Measurements from ENCODE around the gene CCDC9B.
A peak's percentile ranks its signal among the peaks of the same experiment; 100 is the strongest.

Gene CCDC9B

GRCh38 chr15:40372981-40373380 lies 32.2 kb upstream of the CCDC9B start:
- no peak overlapping the region for H3K27ac ChIP-seq (ENCODE audit: low read length)
- no peaks in the 10 kb centered on the region for H3K36me3 ChIP-seq (ENCODE audit: insufficient read depth, low read depth, low read length)
- no peaks in the 10 kb centered on the region for H3K9me3 ChIP-seq (ENCODE audit: insufficient read depth, low read depth, low read length)
- peaks cover 37% of the 10 kb centered on the region for H3K27me3 ChIP-seq (ENCODE audit: insufficient read depth, low read length)
- H3K4me3 ChIP-seq (ENCODE audit: low read length) = no peak overlapping the region
- no peak overlapping the region for H3K9ac ChIP-seq (ENCODE audit: low read depth, low read length)
- peaks cover 9% of the 10 kb centered on the region; the same call in 1 of the 2 replicates for H3K4me1 ChIP-seq (ENCODE audit: insufficient read depth, low read length)

GRCh38 chr15:40369971-40370370 lies 29.2 kb upstream of the CCDC9B start:
- Histone ChIP-seq H3K4me3 (ENCODE audit: low read length) (no peak overlapping the region), H3K36me3 (ENCODE audit: insufficient read depth, low read depth, low read length) (no peaks in the 10 kb centered on the region), H3K4me1 (ENCODE audit: insufficient read depth, low read length) (peaks cover 12% of the 10 kb centered on the region), H3K9ac (ENCODE audit: low read depth, low read length) (no peak overlapping the region), H3K27ac (ENCODE audit: low read length) (no peak overlapping the region), H3K9me3 (ENCODE audit: insufficient read depth, low read depth, low read length) (no peaks in the 10 kb centered on the region), H3K27me3 (ENCODE audit: insufficient read depth, low read length) (peaks cover 64% of the 10 kb centered on the region)

- Histone ChIP-seq H3K27ac (ENCODE audit: low read length) (no peak overlapping the region), H3K4me3 (ENCODE audit: low read length) (no peak overlapping the region), H3K4me1 (ENCODE audit: insufficient read depth, low read length) (peaks cover 12% of the 10 kb centered on the region), H3K36me3 (ENCODE audit: insufficient read depth, low read depth, low read length) (no peaks in the 10 kb centered on the region), H3K27me3 (ENCODE audit: insufficient read depth, low read length) (peaks cover 64% of the 10 kb centered on the region), H3K9me3 (ENCODE audit: insufficient read depth, low read depth, low read length) (no peaks in the 10 kb centered on the region), H3K9ac (ENCODE audit: low read depth, low read length) (no peak overlapping the region)
These were observed 28.7 kb upstream of the CCDC9B start for GRCh38 chr15:40369474-40369869.

GRCh38 chr15:40368719-40369473 lies 28.2 kb upstream of the CCDC9B start:
- no peaks in the 10 kb centered on the region for H3K9me3 ChIP-seq (ENCODE audit: insufficient read depth, low read depth, low read length)
- no peak overlapping the region for H3K4me3 ChIP-seq (ENCODE audit: low read length)
- peaks cover 12% of the 10 kb centered on the region for H3K4me1 ChIP-seq (ENCODE audit: insufficient read depth, low read length)
- no peak overlapping the region for H3K27ac ChIP-seq (ENCODE audit: low read length)
- H3K36me3 ChIP-seq (ENCODE audit: insufficient read depth, low read depth, low read length) = no peaks in the 10 kb centered on the region
- peaks cover 64% of the 10 kb centered on the region for H3K27me3 ChIP-seq (ENCODE audit: insufficient read depth, low read length)
- no peak overlapping the region for H3K9ac ChIP-seq (ENCODE audit: low read depth, low read length)

GRCh38 chr15:40367686-40368611 lies 27.2 kb upstream of the CCDC9B start:
- H3K9me3 ChIP-seq (ENCODE audit: insufficient read depth, low read depth, low read length) = no peaks in the 10 kb centered on the region
- H3K4me1 ChIP-seq (ENCODE audit: insufficient read depth, low read length) = peaks cover 11% of the 10 kb centered on the region
- no peak overlapping the region for H3K9ac ChIP-seq (ENCODE audit: low read depth, low read length)
- no peak overlapping the region for H3K27ac ChIP-seq (ENCODE audit: low read length)
- peaks cover 64% of the 10 kb centered on the region for H3K27me3 ChIP-seq (ENCODE audit: insufficient read depth, low read length)
- H3K4me3 ChIP-seq (ENCODE audit: low read length) = peak overlapping the region; percentile 47; the same call in 1 of the 2 replicates
- H3K36me3 ChIP-seq (ENCODE audit: insufficient read depth, low read depth, low read length) = no peaks in the 10 kb centered on the region

GRCh38 chr15:40367371-40367685 lies 26.6 kb upstream of the CCDC9B start:
- Histone ChIP-seq H3K4me1 (ENCODE audit: insufficient read depth, low read length) (peaks cover 5% of the 10 kb centered on the region; the same call in 1 of the 2 replicates), H3K9ac (ENCODE audit: low read depth, low read length) (no peak overlapping the region), H3K27me3 (ENCODE audit: insufficient read depth, low read length) (peaks cover 64% of the 10 kb centered on the region), H3K36me3 (ENCODE audit: insufficient read depth, low read depth, low read length) (no peaks in the 10 kb centered on the region), H3K4me3 (ENCODE audit: low read length) (peak overlapping the region; percentile 47; the same call in 1 of the 2 replicates), H3K27ac (ENCODE audit: low read length) (no peak overlapping the region), H3K9me3 (ENCODE audit: insufficient read depth, low read depth, low read length) (no peaks in the 10 kb centered on the region)

- peaks cover 69% of the 10 kb centered on the region for H3K27me3 ChIP-seq (ENCODE audit: insufficient read depth, low read length)
- no peaks in the 10 kb centered on the region for H3K9me3 ChIP-seq (ENCODE audit: insufficient read depth, low read depth, low read length)
- H3K4me3 ChIP-seq (ENCODE audit: low read length) = no peak overlapping the region
- H3K9ac ChIP-seq (ENCODE audit: low read depth, low read length) = no peak overlapping the region
- H3K4me1 ChIP-seq (ENCODE audit: insufficient read depth, low read length) = peaks cover 3% of the 10 kb centered on the region; the same call in 1 of the 2 replicates
- H3K27ac ChIP-seq (ENCODE audit: low read length) = no peak overlapping the region
- H3K36me3 ChIP-seq (ENCODE audit: insufficient read depth, low read depth, low read length) = no peaks in the 10 kb centered on the region
These were observed 26.0 kb upstream of the CCDC9B start for GRCh38 chr15:40366457-40367370.

GRCh38 chr15:40365624-40366456 lies 25.1 kb upstream of the CCDC9B start:
- Histone ChIP-seq H3K9ac (ENCODE audit: low read depth, low read length) (no peak overlapping the region), H3K4me3 (ENCODE audit: low read length) (no peak overlapping the region), H3K4me1 (ENCODE audit: insufficient read depth, low read length) (peaks cover 3% of the 10 kb centered on the region; the same call in 1 of the 2 replicates), H3K27me3 (ENCODE audit: insufficient read depth, low read length) (peaks cover 68% of the 10 kb centered on the region), H3K27ac (ENCODE audit: low read length) (no peak overlapping the region), H3K9me3 (ENCODE audit: insufficient read depth, low read depth, low read length) (no peaks in the 10 kb centered on the region), H3K36me3 (ENCODE audit: insufficient read depth, low read depth, low read length) (no peaks in the 10 kb centered on the region)

GRCh38 chr15:40365016-40365415 lies 24.3 kb upstream of the CCDC9B start:
- no peak overlapping the region for H3K9ac ChIP-seq (ENCODE audit: low read depth, low read length)
- no peaks in the 10 kb centered on the region for H3K36me3 ChIP-seq (ENCODE audit: insufficient read depth, low read depth, low read length)
- H3K9me3 ChIP-seq (ENCODE audit: insufficient read depth, low read depth, low read length) = no peaks in the 10 kb centered on the region
- peaks cover 3% of the 10 kb centered on the region; the same call in 1 of the 2 replicates for H3K4me1 ChIP-seq (ENCODE audit: insufficient read depth, low read length)
- no peak overlapping the region for H3K4me3 ChIP-seq (ENCODE audit: low read length)
- H3K27me3 ChIP-seq (ENCODE audit: insufficient read depth, low read length) = peaks cover 68% of the 10 kb centered on the region
- H3K27ac ChIP-seq (ENCODE audit: low read length) = no peak overlapping the region

GRCh38 chr15:40364251-40364650 lies 23.5 kb upstream of the CCDC9B start:
- no peak overlapping the region for H3K4me3 ChIP-seq (ENCODE audit: low read length)
- H3K9me3 ChIP-seq (ENCODE audit: insufficient read depth, low read depth, low read length) = no peaks in the 10 kb centered on the region
- no peaks in the 10 kb centered on the region for H3K36me3 ChIP-seq (ENCODE audit: insufficient read depth, low read depth, low read length)
- no peak overlapping the region for H3K9ac ChIP-seq (ENCODE audit: low read depth, low read length)
- peaks cover 68% of the 10 kb centered on the region for H3K27me3 ChIP-seq (ENCODE audit: insufficient read depth, low read length)
- H3K4me1 ChIP-seq (ENCODE audit: insufficient read depth, low read length) = peaks cover 3% of the 10 kb centered on the region; the same call in 1 of the 2 replicates
- no peak overlapping the region for H3K27ac ChIP-seq (ENCODE audit: low read length)
